Measurements from ENCODE around the gene GALNTL6.

Gene GALNTL6

GRCh38 chr4:171812665-171813525 is at the start of gene GALNTL6:
TSS of gene GALNTL6 (plus strand) at chr4:171813404.
- no peak for DNase-seq (ENCODE audit: low read depth)
- peak within 1 kb of the TSS; percentile 70 for H3K4me3 ChIP-seq (ENCODE audit: low read length)
- no peak for TF ChIP-seq CTCF (conservative IDR thresholded peaks at IDR 0.05; ENCODE audit: low read depth, low read length)

DNA sequence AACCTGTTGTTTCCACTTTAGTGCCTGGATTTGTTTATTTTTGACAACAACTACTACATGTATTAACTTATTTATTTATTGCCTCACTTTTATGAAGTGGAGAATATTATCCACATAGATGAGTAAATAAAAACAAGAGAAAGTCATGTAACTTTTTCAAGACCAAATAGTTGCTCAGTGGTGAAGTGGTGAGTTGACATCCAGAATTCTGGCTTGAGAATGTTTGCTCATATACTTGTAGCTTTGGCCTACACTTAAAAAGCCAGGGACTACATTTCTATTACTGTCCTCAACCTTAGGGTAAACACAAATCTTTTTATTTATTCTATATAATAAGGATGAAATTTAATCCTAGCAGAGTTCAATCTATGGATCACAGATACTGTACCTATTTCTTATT is 47.7 kb upstream of the GALNTL6 start:
- DNase-seq (ENCODE audit: low read depth) = no peak
- no peak for TF ChIP-seq CTCF (conservative IDR thresholded peaks at IDR 0.05; ENCODE audit: low read depth, low read length)
- no peak overlapping the region for H3K4me3 ChIP-seq (ENCODE audit: low read length)

GRCh38 chr4:171774642-171775190 is 38.5 kb upstream of the GALNTL6 start:
- DNase-seq (ENCODE audit: low read depth) = no peak
- no peak for TF ChIP-seq CTCF (conservative IDR thresholded peaks at IDR 0.05; ENCODE audit: low read depth, low read length)
- H3K4me3 ChIP-seq (ENCODE audit: low read length) = no peak overlapping the region

GRCh38 chr4:171779301-171779700 is 33.9 kb upstream of the GALNTL6 start:
- no peak for DNase-seq (ENCODE audit: low read depth)
- no peak overlapping the region for H3K4me3 ChIP-seq (ENCODE audit: low read length)
- no peak for TF ChIP-seq CTCF (conservative IDR thresholded peaks at IDR 0.05; ENCODE audit: low read depth, low read length)

GRCh38 chr4:171785388-171785787 is 27.8 kb upstream of the GALNTL6 start:
- DNase-seq (ENCODE audit: low read depth) = no peak
- peak; percentile 19 for TF ChIP-seq CTCF (conservative IDR thresholded peaks at IDR 0.05; ENCODE audit: low read depth, low read length)
- no peak overlapping the region for H3K4me3 ChIP-seq (ENCODE audit: low read length)

DNA sequence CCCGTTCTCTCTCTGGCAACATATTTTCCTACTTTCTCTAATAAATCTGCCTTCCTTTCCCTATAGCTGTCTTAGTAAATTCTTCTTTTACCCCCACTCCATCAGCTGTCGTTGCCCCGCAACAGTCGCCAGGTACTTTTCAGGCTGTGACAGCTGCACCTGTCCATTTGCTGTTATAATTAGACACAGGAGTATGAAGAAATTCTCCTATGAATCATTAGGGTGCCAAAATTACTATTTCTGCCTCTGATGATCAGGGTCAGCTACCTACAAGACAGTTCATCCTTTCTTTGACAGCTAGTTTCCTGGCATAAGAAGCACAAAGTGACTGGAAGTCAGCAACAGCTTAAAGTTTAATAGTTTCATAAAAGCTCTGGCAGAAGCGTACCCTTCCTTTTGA is 19.5 kb upstream of the GALNTL6 start:
- TF ChIP-seq CTCF (conservative IDR thresholded peaks at IDR 0.05; ENCODE audit: low read depth, low read length) = no peak
- H3K4me3 ChIP-seq (ENCODE audit: low read length) = no peak overlapping the region
- DNase-seq (ENCODE audit: low read depth) = no peak

- no peak overlapping the region for H3K4me3 ChIP-seq (ENCODE audit: low read length)
- no peak for DNase-seq (ENCODE audit: low read depth)
- no peak for TF ChIP-seq CTCF (conservative IDR thresholded peaks at IDR 0.05; ENCODE audit: low read depth, low read length)
Measured at GRCh38 chr4:171794528-171794927, 18.7 kb upstream of the GALNTL6 start.
